Activated CD8-positive, alpha-beta memory T cell treated with anti-CD3 and anti-CD28 coated beads, Interleukin-2, amount 50 U/mL, for 1 hour (primary cell): ENCODE data around the gene C16orf95.
"Not testable (repeated sequence)": the region's sequence is repeated elsewhere in the genome, so short reads cannot be mapped to it uniquely, and the experiment has no call there.

ENCODE experiments used
- DNase-seq: peaks from one replicate; pipeline ENCODE4 v3.0.0-alpha.2; 2020; ENCODE audit errors: extremely low read depth

Gene C16orf95

DNA sequence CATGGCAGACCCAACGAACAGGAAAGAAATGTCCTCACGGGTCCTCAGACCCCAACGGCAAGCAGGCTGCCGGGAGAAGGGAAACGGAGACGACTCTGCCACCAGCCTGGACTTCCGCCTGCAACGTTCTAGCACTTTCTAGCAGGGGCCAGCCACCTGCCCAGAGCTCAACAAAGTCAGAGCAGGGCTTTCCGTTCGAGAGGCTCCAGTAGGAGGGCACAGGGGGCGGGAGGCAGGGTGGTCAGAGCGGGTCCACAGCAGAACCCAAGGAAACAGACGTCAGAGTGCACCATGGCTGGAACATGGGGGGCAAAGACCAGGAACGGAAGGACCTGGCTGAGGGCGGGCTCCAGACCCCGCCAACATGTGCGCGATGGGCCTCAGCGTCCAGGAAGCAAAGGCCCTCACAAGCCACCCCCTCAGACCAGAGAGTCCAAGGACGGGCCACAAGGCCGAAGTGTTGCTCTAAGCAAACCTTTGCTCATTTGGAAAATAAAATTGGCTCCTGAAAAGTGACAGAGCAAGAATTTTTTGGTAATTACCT is 29.4 kb upstream of the C16orf95 start:
- DNase-seq, result no peak

DNA sequence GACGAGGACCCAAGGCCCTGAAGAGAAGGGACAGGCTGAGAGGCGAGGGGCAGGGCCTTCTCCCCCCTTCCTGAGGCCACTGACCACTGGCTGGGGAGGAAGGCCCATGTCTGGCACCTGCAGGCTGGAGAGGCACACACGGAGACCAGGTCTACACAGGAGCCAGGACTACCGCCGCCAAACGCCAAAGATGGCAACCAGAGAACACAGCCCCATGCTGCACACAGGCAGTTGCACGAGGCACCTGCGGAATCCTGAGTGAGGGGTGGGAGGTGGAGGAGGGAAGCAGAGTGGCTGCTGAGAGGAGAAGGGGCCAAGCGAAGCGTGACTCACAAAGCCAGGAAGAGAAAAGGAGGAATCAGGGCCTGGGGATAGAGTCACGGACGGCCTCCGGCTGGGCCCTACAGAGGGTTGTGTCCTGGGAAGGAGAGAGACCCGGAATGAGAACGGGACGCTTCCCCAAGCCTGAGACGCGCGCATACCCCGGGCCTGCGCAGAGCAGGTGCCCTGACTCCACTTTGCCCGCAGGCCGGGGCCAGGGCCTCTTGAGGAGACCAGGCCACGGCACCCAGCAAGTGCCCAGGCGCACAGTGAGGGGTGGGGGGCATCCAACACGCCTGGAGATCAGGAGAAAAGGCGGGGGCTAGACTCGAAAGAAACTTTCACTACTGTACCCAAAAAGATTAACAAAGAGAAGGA is 28.7 kb upstream of the C16orf95 start:
- no peak for DNase-seq

DNA sequence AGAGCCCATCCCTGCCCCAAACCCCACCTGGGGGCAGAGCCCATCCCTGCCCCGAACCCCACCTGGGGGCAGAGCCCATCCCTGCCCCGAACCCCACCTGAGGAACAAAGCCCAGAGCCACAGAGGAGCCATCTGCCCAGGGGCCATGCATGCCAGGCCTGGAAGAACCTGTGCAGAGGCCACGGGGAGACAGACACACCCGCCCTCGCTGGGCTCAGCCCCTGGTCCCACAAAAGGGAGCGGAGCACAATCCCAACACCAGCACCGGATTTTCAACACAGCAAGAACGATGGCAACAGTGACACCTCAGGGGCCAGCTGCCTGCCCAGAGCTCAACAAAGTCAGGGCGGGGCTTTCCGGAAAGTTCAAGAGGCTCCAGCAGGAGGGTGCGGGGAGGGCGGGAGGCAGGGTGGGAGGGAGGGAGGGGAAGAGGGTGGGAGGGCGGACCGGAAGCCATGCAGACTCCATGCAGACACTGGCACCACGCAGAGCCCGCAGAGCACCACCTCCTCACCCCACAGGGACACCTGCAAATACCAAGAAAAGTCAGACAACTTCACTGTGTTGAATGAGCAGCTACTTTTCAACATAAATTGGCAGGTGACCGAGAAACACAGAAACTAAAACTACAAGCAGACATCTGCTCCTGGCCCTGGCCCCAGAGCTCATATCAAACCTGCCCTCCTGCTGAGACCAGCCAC is 27.9 kb upstream of the C16orf95 start:
- DNase-seq, result peak; percentile 24

DNA sequence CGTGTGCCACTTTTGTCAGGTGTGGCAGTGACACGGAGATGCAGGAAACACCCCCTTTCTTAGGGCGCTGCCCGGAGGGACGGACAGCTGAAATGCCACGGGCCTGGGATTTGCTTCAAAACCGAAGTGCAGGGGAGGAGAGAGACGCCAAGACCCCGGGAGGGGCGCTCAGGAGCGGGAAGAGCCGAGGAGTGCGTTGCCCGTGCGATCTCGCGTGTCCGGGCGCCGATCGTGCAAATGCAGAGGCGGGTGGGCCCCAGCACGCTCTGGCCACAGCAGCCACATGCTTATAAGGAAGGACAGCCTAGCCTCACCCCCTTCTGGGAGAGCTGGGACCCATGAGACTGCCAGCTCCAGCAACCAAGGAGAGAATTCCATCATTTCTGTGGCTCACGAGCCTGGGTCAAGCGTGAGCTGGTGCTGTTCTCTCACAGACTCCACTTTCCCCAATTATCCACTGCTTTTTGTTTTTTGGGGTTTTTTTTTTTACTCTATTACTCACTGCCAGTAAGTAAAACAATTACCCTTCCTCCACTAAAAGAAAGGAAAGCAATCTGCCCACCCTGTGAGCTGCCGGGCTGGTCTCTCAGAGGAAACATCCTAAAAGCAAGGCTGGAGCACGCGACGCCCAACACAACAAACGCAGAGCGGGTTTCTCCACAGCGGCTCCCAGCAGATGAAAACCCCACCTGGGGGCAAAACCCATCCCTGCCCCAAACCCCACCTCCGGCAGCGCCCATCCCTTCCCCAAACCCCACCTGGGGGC is 27.2 kb upstream of the C16orf95 start:
- DNase-seq, result no peak

DNA sequence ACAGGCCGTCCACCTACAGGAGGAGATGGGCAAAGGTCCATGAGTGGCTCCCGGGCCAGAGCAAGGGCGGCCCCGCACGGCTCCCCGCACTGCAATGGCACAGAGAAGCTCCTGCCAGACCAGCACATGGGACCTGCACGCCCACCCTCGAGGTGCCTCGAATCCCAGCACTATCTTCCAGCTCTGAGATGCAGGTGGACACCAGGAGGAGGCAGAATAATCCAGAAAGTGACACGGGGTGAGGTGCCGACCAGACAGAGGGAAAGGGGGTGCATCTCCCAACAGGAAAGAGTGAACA is 26.5 kb upstream of the C16orf95 start:
- no peak for DNase-seq

DNA sequence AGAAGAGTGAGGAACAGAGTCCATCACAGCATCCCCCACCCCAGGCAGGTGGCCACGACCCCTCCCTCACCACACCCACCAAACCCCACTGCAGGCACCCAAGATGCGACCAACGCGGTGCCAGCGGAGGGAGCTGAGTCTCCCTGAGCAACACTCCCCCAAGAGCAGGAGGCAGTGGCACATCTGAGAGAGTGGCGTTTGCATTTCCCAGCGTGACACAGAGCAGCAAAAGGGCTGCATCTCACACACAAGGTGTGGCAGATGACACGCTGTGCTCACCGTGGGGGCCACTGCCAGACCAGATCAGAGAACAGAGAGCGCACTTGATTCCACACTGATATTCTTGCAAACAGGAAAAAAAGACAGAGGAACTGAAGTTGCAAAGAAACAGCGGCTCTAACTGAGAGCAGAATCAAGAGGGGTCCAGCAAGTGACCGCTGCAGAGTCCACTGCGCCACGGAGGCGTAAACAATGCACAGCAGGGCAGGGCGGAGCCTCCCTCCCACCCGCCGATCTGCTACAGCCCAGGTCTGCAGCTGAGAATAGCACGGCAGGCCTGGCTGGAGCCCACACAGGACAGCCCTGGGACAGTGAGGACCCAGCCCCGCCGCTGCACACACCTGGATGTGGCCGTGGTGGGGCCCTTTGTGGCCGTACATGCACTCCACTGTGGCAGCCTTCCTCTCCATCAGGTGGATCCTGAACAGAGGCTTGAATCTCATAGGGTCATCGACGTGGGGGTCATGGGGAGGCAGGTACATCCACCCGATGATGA is 26.0 kb upstream of the C16orf95 start:
- no peak for DNase-seq

DNA sequence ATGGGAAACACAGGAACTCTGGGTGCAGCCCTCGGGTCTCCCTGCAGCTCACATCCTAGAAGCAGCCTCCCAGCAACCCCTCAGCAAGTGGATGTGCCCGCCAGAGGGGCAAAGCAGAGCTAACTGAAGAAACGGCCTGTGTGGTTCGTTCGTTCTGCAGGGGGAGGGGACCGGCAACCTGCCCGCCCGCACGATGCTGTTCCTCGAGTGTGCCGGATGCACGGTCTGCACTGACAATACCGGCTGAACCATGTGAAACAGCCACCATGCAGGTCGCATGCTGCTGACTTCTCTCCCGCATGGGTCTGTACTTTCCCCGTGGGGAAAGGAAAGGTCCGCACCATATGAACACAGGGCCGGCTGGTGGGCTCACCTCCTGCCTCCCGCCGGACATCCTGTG is 25.3 kb upstream of the C16orf95 start:
- no peak for DNase-seq

DNA sequence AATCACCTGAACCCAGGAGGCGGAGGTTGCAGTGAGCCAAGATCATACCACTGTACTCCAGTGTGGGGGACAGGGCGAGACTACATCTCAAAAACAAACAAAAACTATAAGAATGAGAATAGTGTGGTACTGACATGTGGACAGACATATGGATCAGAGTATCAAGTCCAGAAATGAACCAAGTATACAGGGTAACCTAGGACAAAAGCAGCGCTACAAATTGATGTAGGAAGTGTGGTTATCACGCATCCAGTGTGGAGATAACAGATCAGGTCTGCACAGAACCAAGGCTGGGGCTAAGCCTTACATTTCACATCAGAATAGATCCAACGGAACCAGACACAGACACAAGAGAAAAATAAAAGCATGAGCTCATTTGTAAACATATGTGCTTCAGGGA is 23.0 kb upstream of the C16orf95 start:
- DNase-seq, result no peak

DNA sequence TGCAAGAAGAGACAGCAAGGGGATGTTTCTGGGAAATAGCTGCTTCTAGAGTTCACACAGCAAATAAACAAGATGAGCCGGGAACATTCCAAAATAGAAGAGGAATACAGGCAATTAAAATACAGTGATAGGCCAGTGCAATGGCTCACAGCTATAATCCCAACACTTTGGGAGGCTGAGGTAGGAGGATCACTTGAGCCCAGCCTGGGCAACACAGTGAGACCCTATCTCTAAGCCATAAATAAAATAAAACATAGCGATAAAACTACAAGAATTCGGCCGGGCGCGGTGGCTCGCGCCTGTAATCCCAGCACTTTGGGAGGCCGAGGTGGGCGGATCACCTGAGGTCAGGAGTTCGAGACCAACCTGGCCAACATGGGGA is 22.5 kb upstream of the C16orf95 start:
- not testable (repeated sequence) for DNase-seq

DNA sequence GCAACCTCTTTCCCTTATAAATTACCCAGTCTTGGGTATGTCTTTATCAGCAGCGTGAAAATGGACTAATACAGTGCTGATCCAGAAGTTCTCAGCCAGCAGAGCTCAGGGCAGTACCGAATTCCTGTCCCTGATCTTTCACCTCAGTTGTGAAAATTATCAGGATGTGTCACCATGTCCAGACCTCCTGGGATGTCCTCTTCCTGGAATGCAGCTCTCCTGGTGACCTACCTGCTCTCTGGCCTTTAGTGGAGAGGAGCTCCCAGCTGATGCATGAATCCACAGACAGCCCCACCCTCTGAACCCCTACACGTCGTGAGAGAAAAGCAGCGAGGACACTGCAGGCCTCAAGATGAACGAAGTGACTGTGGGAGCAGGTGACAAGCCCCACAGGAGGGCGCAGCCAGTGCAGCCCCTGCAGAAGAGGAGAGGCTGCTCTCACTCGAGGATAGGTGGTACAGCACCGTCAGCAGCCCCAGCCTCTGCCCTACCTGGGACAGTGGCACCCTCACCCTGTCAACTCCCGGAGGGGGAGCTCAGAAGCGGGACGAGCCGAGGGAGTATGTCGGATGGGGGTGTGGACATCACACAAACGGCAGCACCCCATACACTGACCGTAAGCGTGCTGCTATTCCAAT is 22.0 kb upstream of the C16orf95 start:
- DNase-seq, result no peak

DNA sequence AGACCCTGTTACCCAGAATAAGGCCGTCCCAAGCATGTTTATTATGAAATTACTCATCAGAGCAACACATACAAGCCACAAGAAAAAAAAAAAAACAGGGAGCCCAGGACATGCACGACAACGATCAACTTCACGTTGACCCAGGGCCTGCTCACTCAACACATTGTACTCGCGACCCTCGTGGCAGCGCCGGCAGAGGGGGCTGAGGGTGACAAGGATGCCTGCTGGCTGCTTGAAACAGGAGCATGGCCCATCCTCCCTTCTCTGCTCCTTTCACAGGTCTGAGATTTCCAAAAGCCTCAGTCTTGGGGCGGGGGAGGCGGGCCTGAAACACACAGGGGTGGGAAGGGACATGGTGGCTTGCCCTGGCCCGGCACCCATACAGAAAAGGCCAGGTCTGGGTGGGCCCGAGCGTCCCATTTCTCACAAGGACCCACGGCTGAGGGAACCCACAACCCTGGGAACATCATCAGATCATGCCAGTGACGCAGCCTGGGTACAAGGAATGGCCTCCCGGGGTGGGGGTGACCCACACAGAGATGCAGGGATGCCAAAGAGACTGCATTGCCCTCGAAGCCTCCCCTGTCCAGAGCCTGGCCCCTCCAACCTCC is 21.1 kb upstream of the C16orf95 start:
- DNase-seq, result no peak

DNA sequence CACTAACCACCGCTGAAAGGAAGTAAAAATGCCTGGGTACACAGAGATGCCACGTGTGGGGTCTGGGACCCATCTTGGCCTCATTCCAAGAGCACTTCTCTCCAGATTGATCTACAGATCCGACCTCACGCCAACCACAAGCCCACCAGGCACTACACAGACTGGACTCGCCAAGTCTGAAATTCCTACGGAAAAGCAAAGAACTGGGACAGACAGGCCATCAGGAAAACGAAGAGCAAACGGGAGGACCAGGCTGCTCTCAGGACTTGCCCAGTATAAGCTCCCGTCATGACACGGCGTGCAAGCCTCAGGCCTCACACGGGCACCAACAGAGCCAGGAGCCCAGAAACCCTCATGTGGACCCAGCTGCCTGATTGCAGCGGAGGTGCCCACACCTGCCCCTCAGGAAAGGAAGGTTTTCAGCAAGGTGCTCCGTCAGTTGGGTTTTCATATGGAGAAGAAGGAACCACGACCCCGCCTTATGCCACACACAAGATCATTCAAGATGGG is 20.1 kb upstream of the C16orf95 start:
- no peak for DNase-seq

DNA sequence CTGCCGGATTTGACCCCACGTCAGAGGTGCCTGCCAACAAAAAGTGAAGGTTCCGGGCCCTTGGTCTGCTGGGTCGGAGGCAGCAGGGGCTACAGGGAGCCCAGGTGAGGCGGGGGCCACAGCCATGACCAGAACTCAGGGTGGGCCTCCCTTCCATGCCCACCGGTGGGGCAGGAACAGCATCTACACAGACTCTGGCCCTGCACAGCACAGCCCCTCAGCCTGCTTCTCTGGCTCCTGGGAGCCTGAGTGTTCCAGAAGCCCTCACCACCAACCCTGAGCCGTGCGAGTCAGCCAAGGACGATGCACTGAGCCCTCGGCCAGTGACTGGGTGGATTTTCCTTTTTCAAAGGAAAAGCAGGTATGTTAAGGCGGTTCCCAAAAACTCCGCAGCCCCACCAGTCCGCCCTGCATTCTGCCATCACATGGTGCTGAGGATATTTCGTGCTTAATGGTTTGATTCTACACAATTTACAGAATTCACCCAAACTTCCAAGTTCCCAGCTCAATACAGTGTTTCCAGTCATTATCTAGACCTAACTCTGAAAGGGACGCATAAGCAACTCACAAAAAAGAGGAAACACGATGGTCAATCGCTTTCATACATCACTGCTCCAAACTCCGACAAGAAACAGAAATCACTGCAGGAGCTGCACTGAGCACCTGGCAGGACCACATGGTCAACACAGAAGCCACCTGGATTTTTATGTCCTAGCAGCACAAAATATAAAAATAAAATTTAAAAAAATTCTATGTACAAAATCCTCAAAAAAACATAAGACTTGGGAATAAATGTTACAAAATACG is 19.4 kb upstream of the C16orf95 start:
- no peak for DNase-seq

DNA sequence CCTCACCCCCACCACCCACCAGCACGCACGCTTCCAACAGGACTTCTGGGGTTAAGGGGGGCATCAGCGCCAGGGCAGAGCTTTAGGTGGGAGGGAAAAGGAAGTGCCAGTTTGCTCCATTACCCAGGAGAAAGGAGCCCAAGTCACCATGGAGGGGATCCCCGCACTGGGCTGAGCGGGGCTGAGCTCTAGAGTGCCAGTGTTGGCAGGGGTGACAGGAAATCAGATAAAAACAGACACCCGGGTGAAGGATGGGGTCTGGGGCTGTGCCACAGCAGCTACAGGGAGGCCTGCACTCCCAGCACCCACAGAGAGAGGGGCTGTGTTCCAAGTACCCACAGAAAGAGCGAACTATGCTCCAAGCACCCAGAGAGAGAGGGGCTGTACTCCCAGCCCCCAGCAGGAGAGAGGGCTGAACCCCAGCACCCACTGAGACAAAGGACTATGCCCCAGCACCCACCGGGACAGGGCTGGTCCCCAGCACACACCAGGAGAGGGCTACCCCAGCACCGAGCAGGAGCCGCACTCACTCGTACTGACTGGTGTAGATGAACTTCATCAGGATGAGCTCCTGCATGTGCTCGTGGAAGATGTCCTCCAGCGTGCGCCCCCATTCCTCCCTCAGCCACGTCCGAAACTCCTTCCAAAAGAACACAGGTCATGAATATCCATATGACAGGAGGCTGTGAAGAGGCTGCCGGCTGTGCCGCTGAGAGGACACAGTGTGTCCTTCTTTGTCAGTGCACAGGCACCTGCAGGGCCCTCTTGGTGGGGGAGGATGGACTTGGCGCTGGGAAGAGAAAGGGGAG is 18.6 kb upstream of the C16orf95 start:
- DNase-seq, result no peak

DNA sequence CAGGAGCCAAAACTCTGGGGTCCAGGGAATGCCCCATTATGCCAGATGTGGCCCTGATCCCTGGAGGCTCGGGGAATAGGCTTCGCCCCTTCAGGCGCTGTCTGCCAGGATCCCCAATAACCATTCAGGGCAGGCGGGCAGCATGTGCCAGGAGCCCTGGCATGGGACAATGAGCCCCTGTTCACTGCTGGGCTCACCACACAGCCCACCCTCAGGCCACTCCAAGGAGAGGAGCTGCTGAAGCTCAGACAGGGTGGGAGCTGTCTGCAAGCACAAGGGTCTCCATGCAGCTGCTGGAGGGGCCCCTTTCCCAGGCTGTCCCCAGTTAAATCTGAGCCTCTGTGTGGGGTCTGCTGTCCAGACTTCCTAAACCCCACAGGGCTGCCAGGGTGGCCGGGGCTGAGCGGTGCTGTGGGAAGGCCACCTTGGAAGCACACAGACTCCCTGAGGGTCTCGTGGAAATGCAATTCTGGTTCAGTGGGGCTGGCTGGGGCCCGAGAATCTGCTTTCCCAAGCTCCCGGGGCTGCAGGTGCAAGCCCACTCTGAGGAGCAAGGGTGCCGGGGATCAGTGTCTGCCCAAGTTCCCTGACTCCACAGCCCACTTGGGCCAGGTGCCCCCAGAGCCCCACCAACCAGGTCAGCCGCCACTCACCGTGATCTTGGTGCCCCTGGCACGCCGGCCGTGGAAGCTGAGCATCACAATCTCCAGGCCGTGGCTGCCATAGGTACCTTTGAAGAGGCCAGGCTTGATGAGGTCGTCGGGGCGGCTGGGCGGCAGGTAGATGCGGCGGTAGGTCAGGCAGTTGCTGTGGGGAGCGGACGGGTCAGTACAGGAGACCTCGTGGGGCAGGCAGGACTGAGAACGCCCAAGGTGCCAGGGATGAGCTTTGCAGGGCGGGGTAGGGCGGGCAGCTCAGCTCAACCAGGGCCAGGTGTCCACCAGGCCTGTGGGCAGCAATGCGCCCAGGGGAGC is 17.7 kb upstream of the C16orf95 start:
- DNase-seq, result no peak

DNA sequence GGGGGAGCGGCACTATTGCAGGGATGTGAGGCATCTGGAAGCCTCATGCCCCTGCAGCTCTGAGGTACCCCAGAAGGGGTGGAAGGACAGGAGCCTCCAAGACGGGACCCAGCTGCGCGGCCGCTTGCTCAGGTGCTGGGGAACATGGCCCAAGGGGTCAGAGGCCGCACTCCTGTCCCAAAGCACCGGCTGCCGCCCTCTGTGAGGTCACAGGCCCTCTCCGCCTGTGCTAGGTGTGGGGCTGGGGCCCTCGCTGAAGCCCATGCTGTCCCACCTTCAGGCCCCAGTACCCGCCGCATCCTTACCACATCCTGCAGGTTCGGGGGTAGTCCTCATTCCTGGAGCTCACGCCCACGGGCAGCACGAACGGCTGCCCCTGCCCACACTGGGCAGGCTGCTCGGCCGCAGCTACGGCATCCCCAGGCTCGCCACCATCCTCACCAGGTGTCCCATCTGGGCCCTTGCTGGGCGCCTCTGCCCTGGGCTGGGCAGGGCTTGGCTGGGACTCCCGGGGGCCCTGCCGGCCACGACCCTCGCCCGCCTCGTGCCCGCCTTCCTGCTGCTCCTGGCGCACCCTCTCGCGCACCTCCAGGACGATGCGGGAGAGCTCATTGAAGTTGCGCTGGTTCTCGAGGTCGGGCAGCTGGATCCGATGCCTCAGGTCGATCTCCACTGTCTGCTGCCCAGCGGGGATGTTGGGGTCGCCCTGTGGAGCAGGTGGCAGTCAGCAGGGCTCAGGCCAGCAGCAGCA is 16.6 kb upstream of the C16orf95 start:
- no peak for DNase-seq

DNA sequence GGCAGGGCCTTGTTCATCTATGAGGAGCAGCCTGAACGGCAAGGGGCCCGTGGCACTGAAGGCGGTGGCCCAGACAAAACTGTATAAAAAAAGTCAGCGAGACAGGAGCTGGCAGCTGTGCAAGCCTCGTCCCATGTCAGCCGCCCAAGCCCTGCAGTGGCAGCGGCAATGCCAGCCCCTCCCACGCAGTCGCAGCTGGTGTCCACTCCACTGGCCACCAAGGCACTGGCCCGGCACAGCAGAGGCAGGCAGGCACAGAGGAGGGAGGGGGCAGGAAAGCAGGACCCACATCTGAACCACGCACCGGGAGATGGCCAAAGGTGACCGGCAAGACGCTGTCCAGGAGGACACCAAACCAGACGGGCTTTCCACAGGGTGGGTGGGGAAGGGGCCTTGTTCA is 15.9 kb upstream of the C16orf95 start:
- no peak for DNase-seq
